HCT116 (cell line): ENCODE measurements around the gene PTPA. TPM values are rescaled to one million over a fixed set of nuclear protein-coding genes. Genes with fewer than 3 reads are reported as not detected.
A peak's percentile ranks its signal among the peaks of the same experiment; 100 is the strongest.

Experiments used
- ATAC-seq: fragments of 200-7000 bp; cut with Tn5 transposase; 2 replicates; pipeline ENCODE4 v1.9.1; 2020; ENCODE audit warnings: mild to moderate bottlenecking, moderate library complexity
- BruUV-seq: library from RNA; stranded (reverse); fragments of 400-500 nt; replicated peaks from 2 replicates; lab custom pipeline; 2021; lab: Mats Ljungman, UMichigan
- CTCF ChIA-PET: fragments of 300-600 bp; sonication (Branson Sonifier 250); formaldehyde crosslinking; loops from one replicate; lab custom pipeline; 2021; ENCODE audit warnings: antibody characterized with exemption; lab: Charles Lee
- POLR2A ChIA-PET: fragments of 300-600, 350-600 bp; sonication (Branson Sonifier 250); formaldehyde crosslinking; loops from one replicate; lab custom pipeline; 2021; ENCODE audit warnings: antibody characterized with exemption; lab: Charles Lee
- RAD21 ChIA-PET, 2 experiments: fragments of 300-600 bp; sonication (Branson Sonifier 250); formaldehyde crosslinking; loops; one replicate each; lab custom pipeline; 2023; ENCODE audit warnings: low total read pairs in 2 of 2; ENCODE audit not compliant: uncharacterized antibody in 2 of 2, unreplicated experiment in 2 of 2, low non-redundant PET in 1 of 2; lab: Charles Lee
- DNase-seq: peaks from one replicate; pipeline ENCODE4 v3.0.0-alpha.2; 2010; ENCODE audit warnings: low read depth, low spot score
- H2AFZ ChIP-seq: fragments of 200-600 bp; shearing (Covaris generic), sonication (generic); 2 replicates; pipeline ENCODE4 v1.6.1; 2017; ENCODE audit warnings: low read depth, mixed run types, mixed read lengths, antibody characterized with exemption, low read length; ENCODE audit not compliant: poor library complexity, severe bottlenecking
- H3K27ac ChIP-seq: 2 replicates; pipeline ENCODE4 v1.5.1; 2012; ENCODE audit warnings: low read depth, low read length
- H3K27me3 ChIP-seq: fragments of 200-600 bp; sonication (generic); 2 replicates; pipeline ENCODE4 v1.6.1; 2016; ENCODE audit warnings: mixed run types, low read length, mixed read lengths; ENCODE audit not compliant: insufficient read depth
- H3K36me3 ChIP-seq, 2 experiments: fragments of 200-500 bp in 1 of 2; fragments of 200-600 bp in 1 of 2; sonication (Bioruptor generic) in 1 of 2; sonication (generic) in 1 of 2; 2 replicates each; pipeline versions ENCODE4 v1.5.1 to v1.6.1; 2014 to 2016; ENCODE audit warnings: low read length in 2 of 2, inconsistent platforms in 1 of 2, mixed read lengths in 1 of 2, mixed run types in 1 of 2; ENCODE audit not compliant: insufficient read depth in 2 of 2, control insufficient read depth in 1 of 2
- H3K4me1 ChIP-seq, 2 experiments: fragments of 200-600 bp in 1 of 2; sonication (generic) in 1 of 2; 2 replicates each; pipeline versions ENCODE4 v1.5.1 to v1.6.1; 2012 to 2017; ENCODE audit warnings: low read length in 2 of 2, inconsistent platforms in 1 of 2, mild to moderate bottlenecking in 1 of 2, mixed read lengths in 1 of 2, mixed run types in 1 of 2, moderate library complexity in 1 of 2; ENCODE audit not compliant: insufficient read depth in 2 of 2, control insufficient read depth in 1 of 2
- H3K4me2 ChIP-seq: fragments of 200-600 bp; sonication (generic); 2 replicates; pipeline ENCODE4 v1.6.1; 2017; ENCODE audit warnings: mixed run types, low read length, mixed read lengths
- H3K4me3 ChIP-seq, 2 experiments: fragments of 200-600 bp in 1 of 2; sonication (generic) in 1 of 2; replicated peaks in 1 of 2; 2 replicates each; pipeline ENCODE4 v1.5.1; 2011 to 2016; ENCODE audit warnings: low read length in 2 of 2, control low read depth in 1 of 2, low read depth in 1 of 2, mild to moderate bottlenecking in 1 of 2, mixed read lengths in 1 of 2, mixed run types in 1 of 2
- H3K79me2 ChIP-seq: fragments of 200-600 bp; sonication (generic); 2 replicates; pipeline ENCODE4 v1.6.1; 2017; ENCODE audit warnings: mild to moderate bottlenecking, mixed run types, low read length, moderate library complexity, mixed read lengths; ENCODE audit not compliant: insufficient read depth
- H3K9ac ChIP-seq: fragments of 200-600 bp; sonication (generic); 2 replicates; pipeline ENCODE4 v1.6.1; 2016; ENCODE audit warnings: low read length, mixed read lengths
- H3K9me2 ChIP-seq: fragments of 200-600 bp; sonication (generic), shearing (Covaris generic); 2 replicates; pipeline ENCODE4 v1.6.1; 2017; ENCODE audit warnings: mixed run types, mild to moderate bottlenecking, moderate library complexity; ENCODE audit not compliant: insufficient read depth
- H3K9me3 ChIP-seq, 2 experiments: fragments of 200-500 bp in 1 of 2; fragments of 200-600 bp in 1 of 2; sonication (Bioruptor generic) in 1 of 2; sonication (generic) in 1 of 2; 2 replicates each; pipeline ENCODE4 v1.6.1; 2014 to 2017; ENCODE audit warnings: low read length in 2 of 2, mixed read lengths in 2 of 2, inconsistent platforms in 1 of 2, low read depth in 1 of 2, mild to moderate bottlenecking in 1 of 2, mixed run types in 1 of 2, moderate library complexity in 1 of 2; ENCODE audit not compliant: control insufficient read depth in 1 of 2, insufficient read depth in 1 of 2
- H4K20me1 ChIP-seq: fragments of 200-600 bp; sonication (generic), shearing (Covaris generic); 2 replicates; pipeline ENCODE4 v1.6.1; 2017; ENCODE audit warnings: mixed run types, mild to moderate bottlenecking, moderate library complexity; ENCODE audit not compliant: insufficient read depth
- FOSL1 ChIP-seq: IDR thresholded peaks from 2 replicates; pipeline ENCODE4 v1.6.1; 2012; ENCODE audit warnings: low read depth
- POLR2A ChIP-seq: IDR thresholded peaks from 2 replicates; pipeline ENCODE4 v1.7.0; 2011; ENCODE audit warnings: borderline replicate concordance; ENCODE audit not compliant: insufficient read depth, insufficient read length; ENCODE audit errors: extremely low read depth
- POLR2AphosphoS5 ChIP-seq: IDR thresholded peaks from 2 replicates; pipeline ENCODE4 v1.6.1; 2011; ENCODE audit warnings: mild to moderate bottlenecking, low read depth, low read length, moderate library complexity
- SIN3A ChIP-seq: IDR thresholded peaks from 2 replicates; pipeline ENCODE4 v1.6.1; 2012; ENCODE audit warnings: low read depth
- SP1 ChIP-seq: IDR thresholded peaks from 2 replicates; pipeline ENCODE4 v1.6.1; 2012; ENCODE audit warnings: low read depth
- TCF7L2 ChIP-seq: IDR thresholded peaks from 2 replicates; pipeline ENCODE4 v1.7.0; 2011; ENCODE audit warnings: borderline replicate concordance, inconsistent platforms; ENCODE audit not compliant: insufficient read depth, insufficient read length; ENCODE audit errors: extremely low read depth
- YY1 ChIP-seq: IDR thresholded peaks from 2 replicates; pipeline ENCODE4 v1.6.1; 2011; ENCODE audit warnings: low read length, low read depth, moderate library complexity, mild to moderate bottlenecking; ENCODE audit not compliant: insufficient replicate concordance; ENCODE audit errors: extremely low read depth
- ZNF274 ChIP-seq: fragments of 200-500 bp; sonication (Bioruptor generic); IDR thresholded peaks from 2 replicates; pipeline ENCODE4 v1.6.1; 2014; ENCODE audit warnings: mild to moderate bottlenecking, low read depth, low read length, inconsistent platforms
- intact Hi-C: fragments of 100-400 bp; cut with micrococcal nuclease; formaldehyde crosslinking; loops from 2 replicates; pipeline ENCODE4 v1.10.0; 2022
- total RNA-seq: library from RNA; stranded (reverse); gene quantifications from one replicate; pipeline ENCODE4 v1.2.1, GENCODE V29; 2021; ENCODE audit not compliant: unreplicated experiment

PTPA gene
- total RNA-seq, 1 experiment from 2014 or later = 177 TPM

DNA sequence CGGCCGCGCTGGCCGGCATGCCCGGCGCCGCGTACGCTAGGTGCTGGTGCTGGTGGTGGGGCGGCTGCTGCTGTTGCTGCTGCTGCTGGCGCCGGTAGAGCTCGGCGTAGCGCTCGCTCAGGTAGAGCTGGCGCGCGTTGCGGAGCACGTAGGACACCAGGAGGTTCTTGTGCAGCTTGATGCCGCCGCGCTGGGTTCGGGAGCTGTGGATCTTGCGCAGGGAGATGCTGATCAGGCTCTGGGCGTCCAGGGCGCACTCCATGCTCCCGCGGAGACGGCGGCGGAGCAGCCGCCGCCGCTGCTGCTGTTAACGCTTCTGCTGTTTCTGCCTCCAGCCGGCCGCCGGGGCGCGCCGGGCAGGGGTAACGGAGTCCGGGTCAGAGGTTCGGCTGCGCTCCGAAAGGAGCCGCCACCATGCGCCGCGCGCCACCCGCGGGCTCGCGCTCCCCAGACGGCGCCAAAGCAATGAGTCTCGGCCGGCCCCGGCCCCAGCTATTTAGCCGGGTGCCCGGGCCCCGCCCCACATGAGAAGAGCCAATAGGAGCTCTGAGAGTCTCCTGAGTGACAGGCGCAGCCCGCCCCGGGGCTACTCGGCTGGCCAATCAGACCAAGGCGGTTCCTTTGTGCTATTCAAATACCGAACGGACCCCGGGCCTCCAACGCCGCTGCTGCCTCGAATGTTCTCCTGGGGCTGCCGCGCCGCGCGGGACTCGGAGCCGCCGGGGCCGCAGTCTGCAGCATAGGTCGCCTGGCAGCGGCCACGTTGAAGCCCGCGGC lies 66.8 kb downstream of the PTPA start, which contains the start of gene IER5L:
Gene IER5L (minus strand): TSS at position 471 of the 777 bp plus-strand sequence. CDS start 209 bp downstream, at position 262.
- ChIA-PET POLR2A (interaction anchor here (0.5 to 2.1 kb wide), 69 partner anchors 8 to 446 kb away, joined by 3 to 28 read pairs (median 5); partner anchors contain the start of genes C9orf50 and DOLPP1), CTCF (interaction anchor here (1.0 to 1.4 kb wide), 3 partner anchors 39 to 446 kb away, joined by 3 to 6 read pairs (median 5); no protein-coding TSS in a partner anchor), RAD21 (interaction anchor here (0.5 to 1.2 kb wide), 5 partner anchors 38 to 326 kb away, joined by 3 to 4 read pairs (median 3); no protein-coding TSS in a partner anchor)
- TF ChIP-seq ZNF274 (no peak), TCF7L2 (peak; percentile 99), POLR2AphosphoS5 (peak; percentile 100), POLR2A (peak; percentile 99), SP1 (no peak), SIN3A (no peak), YY1 (peak; percentile 77), FOSL1 (no peak)
- peak; percentile 71 for ATAC-seq
- peaks cover 18% of the 10 kb centered on the region for H3K79me2 ChIP-seq
- no peaks in the 10 kb centered on the region for H4K20me1 ChIP-seq
- 0 out of 4 replicates have a peak, but pooled peaks cover 0 to 4% of the 10 kb centered on the region in 2 experiments for H3K36me3 ChIP-seq
- H3K4me3 ChIP-seq = peak within 1 kb of the TSS; percentile 79 to 92
- H3K4me1 ChIP-seq = peaks cover 56 to 80% of the 10 kb centered on the region in 2 experiments
- peak within 1 kb of the TSS; percentile 98 for H3K27ac ChIP-seq
- BruUV-seq = TSS peak; percentile 61
- peak within 1 kb of the TSS; percentile 89 for H3K9ac ChIP-seq
- intact Hi-C loops = loop anchor here (1.0 to 5.0 kb wide), 3 partner anchors 156 to 439 kb away; no protein-coding TSS in a partner anchor
- H3K27me3 ChIP-seq = no peaks in the 10 kb centered on the region
- no peaks in the 10 kb centered on the region for H3K9me3 ChIP-seq
- peak within 1 kb of the TSS; percentile 99 for H3K4me2 ChIP-seq
- no peaks in the 10 kb centered on the region for H3K9me2 ChIP-seq
- no peak within 1 kb of the TSS for H2AFZ ChIP-seq
- DNase-seq = peak; percentile 91
